Measurements from ENCODE around the gene PTBP3. TPM values are rescaled to one million over a fixed set of nuclear protein-coding genes. Genes with fewer than 3 reads are reported as not detected.

PTBP3 gene
- total RNA-seq, 1 experiment from 2014 or later = 141 TPM

DNA sequence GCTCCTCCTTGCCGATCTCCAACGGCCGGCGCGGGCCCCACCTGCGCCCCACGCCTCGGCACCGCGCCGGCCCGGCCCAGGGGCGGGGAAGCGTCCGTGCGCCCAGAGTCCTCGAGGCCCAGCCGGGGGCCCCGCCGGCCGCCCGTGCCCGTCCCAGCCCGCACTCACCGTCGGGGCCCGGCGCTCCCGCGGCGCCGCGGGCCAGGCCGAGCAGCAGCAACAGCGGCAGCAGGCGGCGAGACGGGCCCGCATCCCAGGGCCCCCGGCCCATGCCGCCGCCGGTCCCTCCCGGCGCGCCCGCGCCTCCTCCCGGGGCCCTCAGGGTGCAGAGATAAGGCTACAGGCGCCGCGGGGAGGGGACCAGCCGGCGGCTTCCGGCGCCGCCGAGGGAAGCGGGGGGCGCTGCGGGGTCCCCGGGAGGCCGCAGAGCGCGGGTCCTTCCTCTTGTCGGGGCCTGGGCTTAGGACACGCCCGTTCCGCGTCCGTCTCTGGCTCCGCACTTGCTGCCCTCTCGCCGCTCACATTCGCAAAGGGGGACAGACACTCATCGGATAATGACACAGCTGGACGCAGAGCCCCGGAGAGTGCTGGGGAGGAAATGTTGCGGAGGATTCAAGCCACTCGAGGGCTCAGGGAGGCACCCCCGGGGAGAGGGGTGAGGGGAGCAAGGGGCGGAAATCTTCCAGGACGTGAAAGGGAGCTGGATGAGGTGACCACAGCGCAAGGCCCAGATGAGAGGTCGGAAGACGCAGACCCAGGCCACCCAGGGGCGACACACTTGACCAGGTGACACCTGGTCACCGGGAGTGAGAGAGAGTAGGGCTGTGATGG lies 158.2 kb downstream of the PTBP3 start, which contains the start of gene SUSD1:
SUSD1 (minus strand) TSS at position 333 of the 831 bp plus-strand sequence; CDS start at position 271, 62 bp downstream.
- H3K27ac ChIP-seq = peak within 1 kb of the TSS; percentile 86
- BruUV-seq (replicated peaks) = no TSS peak
- no peak for TF ChIP-seq EZH2 (IDR thresholded peaks at IDR 0.05; ENCODE audit: low read depth)
- TF ChIP-seq, protein P1, sequence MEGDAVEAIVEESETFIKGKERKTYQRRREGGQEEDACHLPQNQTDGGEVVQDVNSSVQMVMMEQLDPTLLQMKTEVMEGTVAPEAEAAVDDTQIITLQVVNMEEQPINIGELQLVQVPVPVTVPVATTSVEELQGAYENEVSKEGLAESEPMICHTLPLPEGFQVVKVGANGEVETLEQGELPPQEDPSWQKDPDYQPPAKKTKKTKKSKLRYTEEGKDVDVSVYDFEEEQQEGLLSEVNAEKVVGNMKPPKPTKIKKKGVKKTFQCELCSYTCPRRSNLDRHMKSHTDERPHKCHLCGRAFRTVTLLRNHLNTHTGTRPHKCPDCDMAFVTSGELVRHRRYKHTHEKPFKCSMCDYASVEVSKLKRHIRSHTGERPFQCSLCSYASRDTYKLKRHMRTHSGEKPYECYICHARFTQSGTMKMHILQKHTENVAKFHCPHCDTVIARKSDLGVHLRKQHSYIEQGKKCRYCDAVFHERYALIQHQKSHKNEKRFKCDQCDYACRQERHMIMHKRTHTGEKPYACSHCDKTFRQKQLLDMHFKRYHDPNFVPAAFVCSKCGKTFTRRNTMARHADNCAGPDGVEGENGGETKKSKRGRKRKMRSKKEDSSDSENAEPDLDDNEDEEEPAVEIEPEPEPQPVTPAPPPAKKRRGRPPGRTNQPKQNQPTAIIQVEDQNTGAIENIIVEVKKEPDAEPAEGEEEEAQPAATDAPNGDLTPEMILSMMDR (conservative IDR thresholded peaks at IDR 0.05) = no peak
- no peaks in the 10 kb centered on the region for H3K9me3 ChIP-seq (ENCODE audit: insufficient read depth, low read depth)
- peaks cover 54% of the 10 kb centered on the region for H3F3A ChIP-seq (ENCODE audit: insufficient read depth, low read depth)
- H3K27me3 ChIP-seq (ENCODE audit: insufficient read depth, low read depth) = no peaks in the 10 kb centered on the region
- peaks cover 44% of the 10 kb centered on the region for H3K79me2 ChIP-seq (ENCODE audit: low read depth)
- peaks cover 8% of the 10 kb centered on the region; the same call in 1 of the 2 replicates for H3K36me3 ChIP-seq (ENCODE audit: low read depth)
- H3K4me3 ChIP-seq = peak within 1 kb of the TSS; percentile 84
- H2AFZ ChIP-seq = peak within 1 kb of the TSS; percentile 70
- DNase-seq = peak in 1 of 2 experiments; percentile 48
- no peaks in the 10 kb centered on the region for H4K20me1 ChIP-seq (ENCODE audit: insufficient read depth)
- H3K4me1 ChIP-seq (replicated peaks; ENCODE audit: insufficient read depth) = peaks cover 63% of the 10 kb centered on the region
- ChIA-PET POLR2A (ENCODE audit: unreplicated experiment) (no interaction called here), CTCF (interaction anchor here (0.6 to 1.4 kb wide), 2 partner anchors 62 to 1403 kb away, joined by 3 to 12 read pairs; no protein-coding TSS in a partner anchor)
- H3K9me2 ChIP-seq (ENCODE audit: insufficient read depth) = no peaks in the 10 kb centered on the region
- H3K4me2 ChIP-seq = peak within 1 kb of the TSS; percentile 95
- intact Hi-C loops (cut with micrococcal nuclease; ENCODE audit: unreplicated experiment) = loop anchor here (5.0 kb wide), 1 partner anchor 143 kb away; no protein-coding TSS in a partner anchor

DNA sequence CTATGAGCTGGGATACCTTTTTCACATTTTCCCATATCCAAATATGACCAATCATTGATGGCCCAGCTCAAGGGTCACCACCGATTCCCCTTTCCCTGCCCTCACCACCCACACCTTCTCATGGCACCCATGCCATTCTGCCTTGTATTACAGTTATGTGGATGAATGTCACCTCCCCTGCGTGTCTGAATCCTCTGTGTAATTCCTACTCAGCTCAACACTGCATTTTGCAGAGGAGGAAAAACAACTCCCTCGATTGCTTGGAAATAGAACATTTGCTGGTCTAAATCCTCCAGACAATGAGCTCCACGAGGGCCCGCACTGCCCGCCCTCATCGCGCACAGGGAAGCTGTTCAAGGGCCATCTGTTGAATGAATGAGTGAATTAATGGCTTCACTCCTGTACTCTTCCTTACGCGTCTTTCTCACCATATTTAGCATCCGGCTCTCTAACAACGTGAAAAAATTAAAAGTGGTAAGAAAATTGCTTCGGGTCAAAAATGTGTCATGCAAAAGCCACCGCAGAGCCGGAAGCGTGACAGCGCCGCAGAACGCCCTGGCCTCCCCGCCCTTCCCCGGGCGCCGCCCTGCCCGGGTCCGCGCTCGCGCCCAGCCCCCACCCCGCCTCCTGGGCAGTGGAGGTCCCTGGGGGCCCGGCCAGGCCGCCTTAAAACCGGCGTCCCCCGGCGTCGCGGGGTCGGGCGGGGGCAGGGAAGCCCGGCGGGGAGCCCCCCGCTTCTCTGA lies 159.0 kb downstream of the PTBP3 start:
- Histone ChIP-seq H3K9me3 (ENCODE audit: insufficient read depth, low read depth) (no peaks in the 10 kb centered on the region), H3K4me3 (peak overlapping the region; percentile 84; the same call in 1 of the 2 replicates), H3K4me1 (replicated peaks; ENCODE audit: insufficient read depth) (peaks cover 63% of the 10 kb centered on the region), H3K9me2 (ENCODE audit: insufficient read depth) (no peaks in the 10 kb centered on the region), H3K79me2 (ENCODE audit: low read depth) (peaks cover 50% of the 10 kb centered on the region), H3K4me2 (peak overlapping the region; percentile 88), H4K20me1 (ENCODE audit: insufficient read depth) (no peaks in the 10 kb centered on the region), H3K27me3 (ENCODE audit: insufficient read depth, low read depth) (no peaks in the 10 kb centered on the region), H3F3A (ENCODE audit: insufficient read depth, low read depth) (peaks cover 54% of the 10 kb centered on the region), H2AFZ (peak overlapping the region; percentile 60), H3K27ac (peak overlapping the region; percentile 86), H3K36me3 (ENCODE audit: low read depth) (peaks cover 8% of the 10 kb centered on the region; the same call in 1 of the 2 replicates)
- peak; percentile 81 for DNase-seq
- BruUV-seq (replicated peaks) = no TSS peak
- POLR2A ChIA-PET (ENCODE audit: unreplicated experiment) = interaction anchor here (0.6 kb wide), 1 partner anchor 477 kb away, joined by 3 read pairs; no protein-coding TSS in a partner anchor
- intact Hi-C loops (cut with micrococcal nuclease; ENCODE audit: unreplicated experiment) = loop anchor here (5.0 kb wide), 1 partner anchor 142 kb away; no protein-coding TSS in a partner anchor
- TF ChIP-seq, protein P1 (conservative IDR thresholded peaks at IDR 0.05) = no peak
- no peak for TF ChIP-seq EZH2 (IDR thresholded peaks at IDR 0.05; ENCODE audit: low read depth)
- CTCF ChIA-PET = interaction anchor here (0.6 kb wide), 1 partner anchor 1404 kb away, joined by 12 read pairs; no protein-coding TSS in a partner anchor
